ENCODE measurements around the gene TMEM154. TPM values are rescaled to one million over a fixed set of nuclear protein-coding genes. Genes with fewer than 3 reads are reported as not detected.

Gene TMEM154
- total RNA-seq, 3 donors from 2014 or later = 1.3 to 7.2 (median 5.6) TPM

GRCh38 chr4:152676052-152676854, 3.5 kb downstream of the TMEM154 start:
- Histone ChIP-seq H3K27me3 (no peaks in the 10 kb centered on the region), H3K27ac (no peak overlapping the region), H3K4me1 (no peaks in the 10 kb centered on the region), H3K4me3 (no peak overlapping the region), H3K9me3 (no peaks in the 10 kb centered on the region), H3K36me3 (no peaks in the 10 kb centered on the region)
- DNase-seq (ENCODE audit: low spot score in 2 of 2) = no peak
- TF ChIP-seq POLR2AphosphoS5 (IDR thresholded peaks at IDR 0.05) = no peak
- TF ChIP-seq POLR2A (IDR thresholded peaks at IDR 0.05) = no peak
- no peak for TF ChIP-seq CTCF (IDR thresholded peaks at IDR 0.05)
- intact Hi-C loops (cut with DNase I; ENCODE audit: low total_unique reads) = no loop called here

DNA sequence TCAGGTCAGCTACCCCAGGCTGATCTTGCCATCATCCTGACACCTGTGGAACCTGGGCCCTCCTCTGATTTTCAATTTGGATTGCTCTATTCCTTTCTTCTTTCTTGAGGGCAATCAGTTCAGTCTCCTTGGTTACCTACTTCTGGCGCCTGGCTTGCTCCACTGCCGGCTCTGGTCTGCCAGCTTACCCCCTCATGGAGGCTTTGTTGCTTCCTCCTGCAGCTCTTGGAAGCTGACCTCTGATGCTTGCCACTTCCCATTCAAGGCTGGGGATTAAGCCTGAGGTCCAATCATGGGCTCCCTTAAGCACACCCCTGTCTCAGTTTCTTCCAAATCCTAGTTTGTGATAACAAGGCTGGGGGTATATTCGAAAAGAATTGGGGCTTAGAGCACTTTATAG, 5.4 kb downstream of the TMEM154 start:
- no peaks in the 10 kb centered on the region for H3K4me1 ChIP-seq
- no peaks in the 10 kb centered on the region for H3K9me3 ChIP-seq
- H3K27me3 ChIP-seq = no peaks in the 10 kb centered on the region
- no peak for TF ChIP-seq POLR2A (IDR thresholded peaks at IDR 0.05)
- TF ChIP-seq POLR2AphosphoS5 (IDR thresholded peaks at IDR 0.05) = no peak
- TF ChIP-seq CTCF (IDR thresholded peaks at IDR 0.05) = no peak
- H3K4me3 ChIP-seq = no peak overlapping the region
- no peak for DNase-seq (ENCODE audit: low spot score in 2 of 2)
- H3K27ac ChIP-seq = no peak overlapping the region
- H3K36me3 ChIP-seq = no peaks in the 10 kb centered on the region
- intact Hi-C loops (cut with DNase I; ENCODE audit: low total_unique reads) = no loop called here

DNA sequence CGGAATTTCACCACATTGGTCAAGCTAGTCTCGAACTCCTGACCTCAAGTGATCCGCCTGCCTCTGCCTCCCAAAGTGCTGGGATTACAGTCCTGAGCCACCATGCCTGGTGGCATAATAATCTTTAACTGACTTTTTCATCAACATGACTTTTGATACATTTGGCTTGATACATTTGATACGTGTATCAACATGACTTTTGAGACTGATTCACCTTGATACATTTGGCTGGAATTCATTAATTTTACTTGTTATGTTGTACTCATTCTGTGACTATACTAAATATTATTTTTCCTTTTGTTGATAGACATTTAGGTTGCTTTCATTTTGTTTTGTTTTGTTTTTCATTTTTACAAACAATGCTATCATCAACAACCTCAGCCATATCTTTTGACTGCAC, 6.3 kb downstream of the TMEM154 start:
- no peak for TF ChIP-seq POLR2AphosphoS5 (IDR thresholded peaks at IDR 0.05)
- TF ChIP-seq POLR2A (IDR thresholded peaks at IDR 0.05) = no peak
- no peak for TF ChIP-seq CTCF (IDR thresholded peaks at IDR 0.05)
- no peak for DNase-seq (ENCODE audit: low spot score in 2 of 2)
- intact Hi-C loops (cut with DNase I; ENCODE audit: low total_unique reads) = loop anchor here (2.0 kb wide), 1 partner anchor 65 kb away; no protein-coding TSS in a partner anchor

GRCh38 chr4:152672206-152673092, 7.3 kb downstream of the TMEM154 start:
- H3K27ac ChIP-seq = no peak overlapping the region
- TF ChIP-seq POLR2A (IDR thresholded peaks at IDR 0.05) = no peak
- TF ChIP-seq POLR2AphosphoS5 (IDR thresholded peaks at IDR 0.05) = no peak
- no peak for TF ChIP-seq CTCF (IDR thresholded peaks at IDR 0.05)
- no peak for DNase-seq (ENCODE audit: low spot score in 2 of 2)
- no peaks in the 10 kb centered on the region for H3K4me1 ChIP-seq
- no peaks in the 10 kb centered on the region for H3K27me3 ChIP-seq
- no peaks in the 10 kb centered on the region for H3K36me3 ChIP-seq
- H3K4me3 ChIP-seq = no peak overlapping the region
- intact Hi-C loops (cut with DNase I; ENCODE audit: low total_unique reads) = loop anchor here (2.0 kb wide), 1 partner anchor 66 kb away; no protein-coding TSS in a partner anchor
- no peaks in the 10 kb centered on the region for H3K9me3 ChIP-seq

More for the DNA sequence above, 6.3 kb downstream of the TMEM154 start:
- Histone ChIP-seq H3K4me3 (no peak overlapping the region), H3K4me1 (no peaks in the 10 kb centered on the region), H3K9me3 (no peaks in the 10 kb centered on the region), H3K36me3 (no peaks in the 10 kb centered on the region), H3K27ac (no peak overlapping the region), H3K27me3 (no peaks in the 10 kb centered on the region)
